Jurkat, Clone E6-1 (cell line): ENCODE measurements around the gene LGALS9C.
"Not testable (repeated sequence)": the region's sequence is repeated elsewhere in the genome, so short reads cannot be mapped to it uniquely, and the experiment has no call there.

Source experiments
- DNase-seq: peaks from one replicate; pipeline ENCODE4 v3.0.0-alpha.2; 2011; ENCODE audit warnings: low read depth, low spot score
- H3K4me3 ChIP-seq: 2 replicates; pipeline ENCODE4 v1.5.1; 2011; ENCODE audit warnings: mild to moderate bottlenecking, low read length, control low read depth, moderate library complexity

The LGALS9C gene

GRCh38 chr17:18474754-18475153, 1.8 kb upstream of the LGALS9C start:
- DNase-seq, H3K4me3 ChIP-seq: not testable (repeated sequence)

DNA sequence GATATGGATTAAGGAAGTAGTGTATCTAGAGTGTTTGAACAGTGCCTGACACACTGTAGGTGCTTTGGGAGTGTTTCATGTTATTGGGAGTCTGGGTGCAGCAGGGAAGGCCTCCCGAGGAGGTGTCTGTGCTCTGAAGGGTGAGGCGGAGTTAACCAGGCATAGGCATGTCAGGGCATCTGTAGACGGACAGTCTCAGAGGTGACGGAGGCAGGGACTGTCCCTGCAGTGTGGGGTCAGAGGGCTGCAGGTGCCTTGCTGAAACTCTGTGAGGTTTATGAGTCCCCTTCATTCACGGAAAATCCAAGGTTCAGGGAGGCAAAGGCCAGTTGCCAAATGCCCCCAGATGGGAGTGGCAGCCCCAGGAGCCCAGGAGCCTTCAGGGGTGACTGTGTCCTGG, 778 bp downstream of the LGALS9C start:
- DNase-seq, H3K4me3 ChIP-seq: not testable (repeated sequence)

DNA sequence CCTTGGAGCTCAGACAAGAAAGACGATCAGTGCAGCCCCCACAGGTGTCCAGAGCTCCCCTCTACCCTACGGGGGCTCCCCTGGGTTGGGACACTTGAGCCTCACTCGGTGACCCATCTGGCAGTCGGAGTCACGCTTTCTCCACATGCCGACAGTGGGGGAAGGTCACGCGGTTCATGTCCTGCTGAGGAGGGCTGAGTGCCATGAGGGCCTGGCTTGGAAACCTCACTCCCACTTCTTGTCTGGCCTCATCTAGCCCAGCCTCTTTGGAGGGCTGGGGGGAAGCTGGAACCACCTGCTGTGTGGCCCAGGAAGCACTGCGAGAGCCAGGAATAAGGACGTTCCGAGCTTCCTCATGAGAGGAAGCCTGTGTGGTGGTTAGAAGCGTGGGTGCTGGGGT, 1.8 kb downstream of the LGALS9C start:
- DNase-seq, H3K4me3 ChIP-seq: not testable (repeated sequence)

- DNase-seq, H3K4me3 ChIP-seq: not testable (repeated sequence)
Measured at GRCh38 chr17:18478977-18479595, 2.5 kb downstream of the LGALS9C start.

- DNase-seq, H3K4me3 ChIP-seq: not testable (repeated sequence)
Measured at GRCh38 chr17:18481775-18482174, 5.2 kb downstream of the LGALS9C start.

GRCh38 chr17:18485936-18486464, 9.4 kb downstream of the LGALS9C start:
- H3K4me3 ChIP-seq: not testable (repeated sequence)

GRCh38 chr17:18487633-18488032, 11.0 kb downstream of the LGALS9C start:
- not testable (repeated sequence) for H3K4me3 ChIP-seq, DNase-seq

More at GRCh38 chr17:18485936-18486464, 9.4 kb downstream of the LGALS9C start:
- DNase-seq: not testable (repeated sequence)

DNA sequence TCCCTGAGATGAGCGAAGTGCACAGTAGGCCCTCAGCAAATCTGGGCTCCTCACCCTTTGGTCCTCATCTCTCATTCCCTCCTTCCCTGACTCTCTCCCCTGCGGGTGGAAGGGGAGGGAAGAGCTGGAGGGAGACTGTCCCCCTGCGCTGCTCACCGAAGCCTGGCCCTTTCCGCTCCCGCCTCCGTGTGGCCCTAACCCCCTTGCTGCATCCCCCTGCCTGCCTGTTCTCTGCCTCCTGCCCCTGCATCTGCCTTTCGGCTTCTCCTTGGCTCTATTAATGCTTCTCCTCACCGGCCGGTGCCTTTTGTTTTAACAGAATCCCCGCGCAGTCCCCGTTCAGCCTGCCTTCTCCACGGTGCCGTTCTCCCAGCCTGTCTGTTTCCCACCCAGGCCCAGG, 12.0 kb downstream of the LGALS9C start:
- H3K4me3 ChIP-seq, DNase-seq: not testable (repeated sequence)

DNA sequence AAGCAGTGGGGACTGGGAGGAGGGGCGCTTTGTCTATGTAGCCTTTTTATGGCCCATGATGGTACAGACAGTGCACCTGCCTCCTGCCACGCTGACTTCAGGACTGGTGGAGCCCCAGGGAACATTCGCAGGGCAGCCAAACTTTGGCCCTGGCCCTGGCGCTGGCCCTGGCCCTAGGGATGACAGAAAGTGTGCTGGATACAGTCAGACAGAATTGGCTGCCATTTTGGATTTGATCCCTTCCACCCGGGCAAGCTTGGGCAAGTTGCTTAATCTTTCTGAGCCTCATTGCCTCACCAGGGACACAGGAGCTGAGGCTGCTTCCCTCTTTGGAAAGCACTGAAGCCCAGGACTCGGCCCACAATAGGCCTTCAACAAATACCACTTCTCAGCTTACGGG, 13.4 kb downstream of the LGALS9C start:
- not testable (repeated sequence) for H3K4me3 ChIP-seq, DNase-seq

DNA sequence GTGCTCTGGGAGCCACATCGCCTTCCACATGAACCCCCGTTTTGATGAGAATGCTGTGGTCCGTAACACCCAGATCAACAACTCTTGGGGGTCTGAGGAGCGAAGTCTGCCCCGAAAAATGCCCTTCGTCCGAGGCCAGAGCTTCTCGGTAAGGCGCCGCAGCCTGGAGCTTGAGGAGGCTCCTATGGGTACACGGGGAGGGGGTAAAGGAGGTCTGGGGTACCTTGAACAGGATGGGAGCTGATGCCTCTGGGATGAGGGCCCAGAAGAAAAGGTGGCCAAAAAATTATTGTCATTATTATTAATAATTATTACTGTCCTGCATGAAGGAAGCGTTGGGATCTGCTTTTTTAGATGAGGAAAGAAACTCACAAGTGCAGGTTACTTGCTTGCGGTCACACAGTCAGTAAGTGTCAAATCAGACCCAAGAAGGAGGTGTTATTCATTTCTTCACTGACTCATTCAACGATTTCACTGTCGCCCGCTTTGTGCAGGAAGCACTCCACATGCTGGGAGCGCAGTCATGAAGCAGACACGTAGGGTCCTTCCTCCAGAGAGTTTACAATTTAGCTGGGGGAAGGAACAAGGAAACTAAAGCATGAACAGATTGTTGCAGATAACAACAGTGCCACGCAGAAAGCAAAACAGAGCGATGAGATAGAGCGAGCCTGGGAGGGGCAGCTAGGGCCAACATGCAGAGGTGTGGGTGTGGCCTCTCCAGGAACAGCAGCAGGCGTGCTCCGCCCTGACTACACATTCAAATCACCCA, 16.3 kb downstream of the LGALS9C start:
- not testable (repeated sequence) for DNase-seq, H3K4me3 ChIP-seq

DNA sequence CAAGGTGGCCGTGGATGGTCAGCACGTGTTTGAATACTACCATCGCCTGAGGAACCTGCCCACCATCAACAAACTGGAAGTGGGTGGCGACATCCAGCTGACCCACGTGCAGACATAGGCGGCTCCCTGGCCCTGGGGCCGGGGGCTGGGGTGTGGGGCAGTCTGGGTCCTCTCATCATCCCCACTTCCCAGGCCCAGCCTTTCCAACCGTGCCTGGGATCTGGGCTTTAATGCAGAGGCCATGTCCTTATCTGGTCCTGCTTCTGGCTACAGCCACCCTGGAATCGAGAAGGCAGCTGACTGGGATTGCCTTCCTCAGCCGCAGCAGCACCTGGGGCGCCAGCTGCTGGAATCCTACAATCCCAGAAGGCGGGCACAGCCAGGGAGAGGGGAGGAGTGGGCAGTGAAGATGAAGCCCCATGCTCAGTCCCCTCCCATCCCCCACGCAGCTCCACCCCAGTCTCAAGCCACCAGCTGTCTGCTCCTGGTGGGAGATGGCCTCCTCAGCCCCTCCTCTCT, 17.7 kb downstream of the LGALS9C start:
- not testable (repeated sequence) for DNase-seq, H3K4me3 ChIP-seq

- DNase-seq, H3K4me3 ChIP-seq: not testable (repeated sequence)
Measured at GRCh38 chr17:18497044-18497443, 20.5 kb downstream of the LGALS9C start.

DNA sequence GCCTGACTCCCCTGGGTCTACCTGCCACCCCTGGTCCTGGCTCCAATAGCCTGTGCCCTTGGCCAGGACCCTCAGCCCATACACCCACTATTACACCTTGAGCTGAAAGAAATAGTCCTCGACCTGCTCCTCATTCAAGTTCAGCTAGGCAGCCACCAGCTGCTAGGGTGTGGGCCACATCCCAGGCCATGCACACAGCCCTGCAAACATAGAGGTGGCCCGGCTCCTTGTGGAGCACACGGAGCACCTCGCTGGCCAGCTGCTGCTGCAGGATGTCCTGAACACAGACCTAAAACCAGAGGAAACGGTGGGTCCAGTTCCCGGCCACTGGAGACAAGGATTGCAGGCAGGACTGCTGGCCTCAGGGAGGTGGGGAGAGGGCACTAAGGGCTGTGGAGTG, 22.5 kb downstream of the LGALS9C start:
- H3K4me3 ChIP-seq, DNase-seq: not testable (repeated sequence)

GRCh38 chr17:18499756-18500155, 23.2 kb downstream of the LGALS9C start:
- not testable (repeated sequence) for DNase-seq

GRCh38 chr17:18500281-18500680, 23.7 kb downstream of the LGALS9C start:
- not testable (repeated sequence) for DNase-seq, H3K4me3 ChIP-seq

More at GRCh38 chr17:18499756-18500155, 23.2 kb downstream of the LGALS9C start:
- not testable (repeated sequence) for H3K4me3 ChIP-seq

- DNase-seq, H3K4me3 ChIP-seq: not testable (repeated sequence)
Measured at GRCh38 chr17:18500816-18501215, 24.2 kb downstream of the LGALS9C start.

DNA sequence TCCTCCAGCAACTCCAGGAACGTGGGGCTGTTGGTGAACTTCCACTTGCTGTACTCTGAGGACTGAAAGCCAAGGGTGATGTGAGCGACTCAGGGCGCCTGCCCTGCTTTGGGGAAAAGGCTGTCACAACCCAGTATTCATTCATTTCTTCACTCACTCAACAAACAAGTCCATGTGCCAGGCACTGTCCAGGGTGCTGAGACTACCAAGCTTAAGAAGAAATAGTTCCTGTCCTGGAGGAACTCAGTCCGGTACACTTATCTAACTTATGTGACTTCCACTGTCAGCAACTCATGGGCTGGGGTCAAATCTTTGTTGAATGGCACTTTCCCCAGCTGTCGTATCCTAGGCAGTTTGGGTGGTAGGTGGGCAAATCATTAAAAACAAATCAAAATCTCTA, 26.6 kb downstream of the LGALS9C start:
- not testable (repeated sequence) for DNase-seq, H3K4me3 ChIP-seq

- not testable (repeated sequence) for DNase-seq, H3K4me3 ChIP-seq
Measured at GRCh38 chr17:18507729-18508128, 31.1 kb downstream of the LGALS9C start.

DNA sequence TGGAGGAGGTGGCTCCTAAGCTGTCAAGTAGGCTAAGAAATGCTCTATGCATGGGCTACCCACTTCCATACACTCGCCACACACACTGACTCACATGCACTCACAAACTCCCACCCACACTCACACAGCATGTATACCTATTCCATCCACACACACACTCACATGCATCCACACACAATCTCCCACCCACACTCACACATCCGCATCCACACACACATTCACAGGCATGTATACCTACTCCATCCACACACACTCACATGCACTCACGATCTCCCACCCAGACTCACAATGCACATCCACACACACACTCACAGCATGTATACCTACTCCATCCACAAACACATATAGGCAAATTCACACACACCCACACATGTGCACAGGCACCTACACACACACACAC, 32.1 kb downstream of the LGALS9C start:
- H3K4me3 ChIP-seq: not testable (repeated sequence)

GRCh38 chr17:18521100-18521499, 44.5 kb downstream of the LGALS9C start:
- not testable (repeated sequence) for H3K4me3 ChIP-seq, DNase-seq

More for the DNA sequence above, 32.1 kb downstream of the LGALS9C start:
- not testable (repeated sequence) for DNase-seq
